Cardiac muscle cell (in vitro differentiated cells and primary cell): ENCODE measurements around the gene NTNG2. TPM values are rescaled to one million over a fixed set of nuclear protein-coding genes. Genes with fewer than 3 reads are reported as not detected.

Source experiments
- DNase-seq, 2 donors: peaks; one replicate each; pipeline versions ENCODE4 v3.0.0 to v3.0.0-alpha.2; 2010 to 2017; ENCODE audit warnings: low read depth in 1 of 2, low spot score in 1 of 2
- H3K27ac ChIP-seq: fragments of 200-600 bp; sonication (generic); 2 replicates; pipeline ENCODE4 v1.5.1; 2016
- H3K27me3 ChIP-seq: fragments of 200-600 bp; sonication (generic); 2 replicates; pipeline ENCODE4 v1.6.0; 2016; ENCODE audit warnings: control low read depth
- H3K36me3 ChIP-seq: fragments of 200-600 bp; sonication (generic); 2 replicates; pipeline ENCODE4 v1.5.1; 2016; ENCODE audit warnings: control low read depth
- H3K4me1 ChIP-seq: fragments of 200-600 bp; sonication (generic); 2 replicates; pipeline ENCODE4 v1.8.1; 2017; ENCODE audit warnings: low read depth, mild to moderate bottlenecking, mixed run types
- H3K4me3 ChIP-seq: fragments of 200-600 bp; sonication (generic); 2 replicates; pipeline ENCODE4 v1.5.1; 2016; ENCODE audit warnings: mild to moderate bottlenecking
- H3K9me3 ChIP-seq: fragments of 200-600 bp; sonication (generic); 2 replicates; pipeline ENCODE4 v1.5.1; 2017; ENCODE audit warnings: low read depth, mild to moderate bottlenecking, control low read depth
- polyA plus RNA-seq: library from polyadenylated mRNA; unstranded; fragments of >200 nt; fragmentation: Nextera tagmentation; extraction: Ambion mirVana; gene quantifications from 2 replicates; pipeline ENCODE4 v1.2.1, GENCODE V29; 2016
- total RNA-seq: library from RNA; depleted of rRNA; stranded (reverse); fragments of >200 nt; gene quantifications from 2 replicates; pipeline ENCODE4 v1.2.3, GENCODE V29; 2016
- TF ChIP-seq, protein P1 (sequence below): IDR thresholded peaks from 2 replicates; pipeline ENCODE4 v1.5.1; 2012; ENCODE audit warnings: low read depth, mild to moderate bottlenecking, low read length

NTNG2 gene
- total and polyA plus RNA-seq, 2 experiments from 2014 or later = 1.7 to 3.5 TPM

DNA sequence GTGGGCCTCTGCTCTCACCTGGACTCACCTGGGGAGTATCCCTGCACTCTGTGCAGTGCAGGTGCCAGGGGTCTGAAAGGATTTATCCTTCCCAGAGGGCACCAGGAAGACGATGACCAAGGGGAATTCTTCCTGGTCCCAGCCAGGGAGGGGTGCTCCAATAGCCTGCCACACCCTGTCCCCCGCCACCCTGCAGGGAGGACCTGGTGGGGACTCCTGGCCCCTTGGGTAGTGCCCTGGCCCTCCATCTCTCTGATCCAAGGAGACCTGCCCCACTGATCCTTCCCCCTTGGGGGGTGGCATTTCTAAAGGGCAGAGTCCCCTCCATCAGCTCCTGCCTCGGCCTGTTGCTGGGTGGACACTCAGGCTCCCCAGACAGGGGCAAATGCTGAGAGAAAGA is 70.7 kb downstream of the NTNG2 start:
- no peak for DNase-seq
- no peaks in the 10 kb centered on the region for H3K27me3 ChIP-seq
- TF ChIP-seq, protein P1, sequence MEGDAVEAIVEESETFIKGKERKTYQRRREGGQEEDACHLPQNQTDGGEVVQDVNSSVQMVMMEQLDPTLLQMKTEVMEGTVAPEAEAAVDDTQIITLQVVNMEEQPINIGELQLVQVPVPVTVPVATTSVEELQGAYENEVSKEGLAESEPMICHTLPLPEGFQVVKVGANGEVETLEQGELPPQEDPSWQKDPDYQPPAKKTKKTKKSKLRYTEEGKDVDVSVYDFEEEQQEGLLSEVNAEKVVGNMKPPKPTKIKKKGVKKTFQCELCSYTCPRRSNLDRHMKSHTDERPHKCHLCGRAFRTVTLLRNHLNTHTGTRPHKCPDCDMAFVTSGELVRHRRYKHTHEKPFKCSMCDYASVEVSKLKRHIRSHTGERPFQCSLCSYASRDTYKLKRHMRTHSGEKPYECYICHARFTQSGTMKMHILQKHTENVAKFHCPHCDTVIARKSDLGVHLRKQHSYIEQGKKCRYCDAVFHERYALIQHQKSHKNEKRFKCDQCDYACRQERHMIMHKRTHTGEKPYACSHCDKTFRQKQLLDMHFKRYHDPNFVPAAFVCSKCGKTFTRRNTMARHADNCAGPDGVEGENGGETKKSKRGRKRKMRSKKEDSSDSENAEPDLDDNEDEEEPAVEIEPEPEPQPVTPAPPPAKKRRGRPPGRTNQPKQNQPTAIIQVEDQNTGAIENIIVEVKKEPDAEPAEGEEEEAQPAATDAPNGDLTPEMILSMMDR = no peak

DNA sequence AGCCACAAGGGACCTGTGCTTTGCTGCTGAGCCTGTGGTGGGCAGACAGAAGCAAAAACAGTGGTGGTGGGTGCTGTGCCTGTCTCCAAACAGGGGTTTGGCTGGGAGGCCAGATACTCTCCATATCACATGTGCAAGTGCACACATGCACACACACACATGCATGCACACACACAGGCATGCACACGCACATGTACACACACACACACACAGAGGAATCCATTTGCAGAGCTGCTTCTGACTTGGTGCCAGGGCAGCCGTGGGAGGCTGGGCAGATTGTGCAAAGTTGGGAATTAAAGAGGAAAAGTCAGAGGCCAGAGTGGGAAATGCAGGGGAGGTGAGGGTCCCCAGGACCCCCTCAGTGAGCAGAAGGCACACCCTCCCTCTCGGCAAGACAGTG is 71.3 kb downstream of the NTNG2 start:
- H3K4me3 ChIP-seq = no peak overlapping the region
- no peaks in the 10 kb centered on the region for H3K36me3 ChIP-seq
- H3K4me1 ChIP-seq = peaks cover 4% of the 10 kb centered on the region
- TF ChIP-seq, protein P1 = no peak
- no peak for DNase-seq
- no peaks in the 10 kb centered on the region for H3K9me3 ChIP-seq
- H3K27me3 ChIP-seq = no peaks in the 10 kb centered on the region
- no peak overlapping the region for H3K27ac ChIP-seq

More for the DNA sequence above, 70.7 kb downstream of the NTNG2 start:
- H3K9me3 ChIP-seq = no peaks in the 10 kb centered on the region
- no peak overlapping the region for H3K27ac ChIP-seq
- H3K4me3 ChIP-seq = no peak overlapping the region
- H3K4me1 ChIP-seq = peaks cover 4% of the 10 kb centered on the region
- no peaks in the 10 kb centered on the region for H3K36me3 ChIP-seq

DNA sequence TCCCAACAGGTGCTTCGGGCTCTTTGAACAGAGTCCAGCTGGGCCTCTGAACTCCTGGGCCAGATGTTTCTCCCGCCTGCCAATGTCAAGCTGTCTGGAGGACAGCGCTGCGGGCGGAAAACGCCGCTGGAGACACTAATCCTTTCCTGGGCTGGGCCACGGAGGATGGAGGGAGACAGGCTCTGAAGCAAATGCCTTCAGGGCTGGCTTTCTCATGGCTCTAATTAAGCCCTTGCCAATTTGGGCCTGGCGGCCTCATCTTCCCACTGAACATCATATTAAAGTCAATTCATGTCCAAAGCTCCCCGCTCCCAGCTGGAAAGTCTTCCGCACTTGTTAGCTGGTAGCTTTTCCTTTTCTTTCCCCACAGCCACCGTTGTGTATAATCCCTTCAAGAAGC is 72.7 kb downstream of the NTNG2 start:
- H3K9me3 ChIP-seq = no peaks in the 10 kb centered on the region
- no peak for DNase-seq
- no peaks in the 10 kb centered on the region for H3K36me3 ChIP-seq
- no peaks in the 10 kb centered on the region for H3K27me3 ChIP-seq
- H3K4me1 ChIP-seq = peaks cover 4% of the 10 kb centered on the region
- no peak overlapping the region for H3K27ac ChIP-seq
- TF ChIP-seq, protein P1 = no peak
- H3K4me3 ChIP-seq = no peak overlapping the region

DNA sequence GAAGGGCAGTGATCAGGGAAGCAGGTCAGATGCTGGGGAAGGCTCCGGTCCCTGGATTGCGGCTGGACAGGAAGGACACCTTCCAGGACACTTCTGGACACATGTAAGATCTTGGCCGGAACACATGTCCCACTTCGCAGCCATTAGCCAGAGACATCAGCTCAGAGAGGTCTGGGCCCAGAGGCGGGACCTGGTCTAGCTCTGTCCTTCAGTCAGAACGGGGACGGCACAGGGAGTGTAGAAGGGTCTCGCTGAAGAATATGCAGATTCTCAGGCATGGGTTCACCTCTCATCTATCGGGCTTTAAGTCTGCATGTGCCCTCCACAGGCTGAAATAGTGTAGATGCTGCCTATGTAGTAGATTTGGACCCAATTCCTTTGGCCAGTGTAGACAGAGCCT is 73.3 kb downstream of the NTNG2 start:
- Histone ChIP-seq H3K9me3 (no peaks in the 10 kb centered on the region), H3K4me3 (no peak overlapping the region), H3K27ac (no peak overlapping the region), H3K27me3 (no peaks in the 10 kb centered on the region), H3K4me1 (peaks cover 4% of the 10 kb centered on the region), H3K36me3 (no peaks in the 10 kb centered on the region)
- DNase-seq = no peak
- TF ChIP-seq, protein P1 = no peak

DNA sequence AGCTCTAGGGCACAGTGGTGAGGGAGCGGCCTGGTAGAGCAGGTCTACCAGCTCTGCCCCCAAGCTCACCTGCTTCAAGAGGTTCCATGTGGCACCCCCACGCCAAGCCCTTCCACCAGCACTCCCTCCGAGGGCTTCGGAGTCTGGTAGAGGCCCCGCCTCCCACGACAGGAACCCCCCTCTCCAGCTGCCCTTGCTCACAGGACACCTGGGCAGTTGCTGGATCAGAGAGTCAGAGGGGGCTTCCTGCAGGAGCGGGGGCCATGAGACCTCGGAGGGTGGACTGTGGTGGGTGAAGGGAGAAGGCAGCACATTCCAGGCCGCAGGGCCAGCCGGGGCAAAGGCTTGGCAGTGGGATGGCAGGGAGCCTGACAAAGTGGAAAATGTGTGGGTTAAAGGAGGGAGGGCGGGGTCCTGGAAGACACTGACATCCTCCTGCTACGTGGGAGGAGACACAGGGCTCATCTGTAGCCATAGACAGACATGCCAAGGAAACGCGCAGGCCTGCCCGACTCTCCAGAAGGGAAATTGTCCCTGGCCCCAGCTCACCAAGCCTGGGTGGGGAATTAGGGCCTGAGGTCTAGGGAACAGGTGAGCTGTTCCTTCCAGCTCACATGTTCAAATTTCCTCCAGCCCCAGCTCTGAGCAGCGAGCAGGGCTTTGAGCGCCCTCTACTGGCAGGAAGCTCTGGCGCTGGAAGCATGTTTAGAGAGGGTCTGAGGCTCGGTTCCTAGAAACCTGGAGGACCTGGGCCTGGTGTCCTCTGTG is 74.2 kb downstream of the NTNG2 start:
- Histone ChIP-seq H3K27me3 (no peaks in the 10 kb centered on the region), H3K4me1 (no peaks in the 10 kb centered on the region), H3K9me3 (no peaks in the 10 kb centered on the region), H3K36me3 (no peaks in the 10 kb centered on the region), H3K4me3 (no peak overlapping the region), H3K27ac (no peak overlapping the region)
- peak; percentile 75 to 88 for DNase-seq
- TF ChIP-seq, protein P1 = peak; percentile 99
